GM21526 (cell line): ENCODE measurements around the gene UBA1.

ENCODE experiments used
- ATAC-seq: cut with Tn5 transposase; IDR thresholded peaks from one replicate; pipeline ENCODE4 v1.9.1; 2021; ENCODE audit warnings: moderate library complexity; ENCODE audit not compliant: unreplicated experiment, low FRiP score

The UBA1 gene

GRCh38 chrX:47169726-47170515, 23.7 kb upstream of the UBA1 start:
- no peak for ATAC-seq

GRCh38 chrX:47170861-47171692, 22.6 kb upstream of the UBA1 start:
- ATAC-seq = no peak

GRCh38 chrX:47171996-47172395, 21.6 kb upstream of the UBA1 start:
- ATAC-seq = no peak

GRCh38 chrX:47172549-47172948, 21.1 kb upstream of the UBA1 start:
- ATAC-seq = no peak

- ATAC-seq = no peak
Observed at GRCh38 chrX:47172971-47173792, 20.4 kb upstream of the UBA1 start.

GRCh38 chrX:47174376-47174775, 19.3 kb upstream of the UBA1 start:
- ATAC-seq = no peak

GRCh38 chrX:47174846-47175587, 18.6 kb upstream of the UBA1 start:
- no peak for ATAC-seq

GRCh38 chrX:47175588-47175980, 18.0 kb upstream of the UBA1 start:
- ATAC-seq = no peak

- ATAC-seq = no peak
Observed at GRCh38 chrX:47176101-47176740, 17.4 kb upstream of the UBA1 start.

- no peak for ATAC-seq
Observed at GRCh38 chrX:47177079-47177478, 16.6 kb upstream of the UBA1 start.

- ATAC-seq = no peak
Observed at GRCh38 chrX:47178337-47178736, 15.3 kb upstream of the UBA1 start.

GRCh38 chrX:47179221-47179927, 14.3 kb upstream of the UBA1 start:
- no peak for ATAC-seq

GRCh38 chrX:47179928-47180255, 13.7 kb upstream of the UBA1 start:
- no peak for ATAC-seq

GRCh38 chrX:47180346-47180745, 13.3 kb upstream of the UBA1 start:
- ATAC-seq = no peak

- no peak for ATAC-seq
Observed at GRCh38 chrX:47181301-47181700, 12.3 kb upstream of the UBA1 start.

GRCh38 chrX:47182106-47182700, 11.4 kb upstream of the UBA1 start:
- no peak for ATAC-seq

- no peak for ATAC-seq
Observed at GRCh38 chrX:47184486-47184885, 9.1 kb upstream of the UBA1 start.

- no peak for ATAC-seq
Observed at GRCh38 chrX:47185241-47185640, 8.4 kb upstream of the UBA1 start.
